Measurements from ENCODE around the gene SH3PXD2B. TPM values are rescaled to one million over a fixed set of nuclear protein-coding genes. Genes with fewer than 3 reads are reported as not detected.

SH3PXD2B gene
- total and polyA plus RNA-seq, 2 of the 13 experiments (the other 11 are each of a cell fraction or from before 2014, with no cell fraction given) = 3.4 to 4.6 TPM

DNA sequence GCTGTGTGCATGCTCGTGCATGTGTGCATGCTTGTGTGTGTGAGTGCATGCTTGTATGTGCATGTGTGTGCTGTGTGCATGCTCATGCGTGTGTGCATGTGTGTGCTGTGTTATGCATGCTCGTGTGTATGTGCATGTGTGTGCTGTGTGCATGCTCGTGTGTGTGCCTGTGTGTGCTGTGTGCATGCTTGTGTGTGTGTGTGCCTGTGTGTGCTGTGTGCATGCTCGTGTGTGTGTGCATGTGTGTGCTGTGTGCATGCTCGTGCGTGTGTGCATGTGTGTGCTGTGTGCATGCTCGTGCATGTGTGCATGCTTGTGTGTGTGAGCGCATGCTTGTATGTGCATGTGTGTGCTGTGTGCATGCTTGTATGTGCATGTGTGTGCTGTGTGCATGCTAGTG is 30.3 kb upstream of the SH3PXD2B start (continued):
- TF ChIP-seq ZFP37 (CRISPR knock-in tag; IDR thresholded peaks at IDR 0.05; ENCODE audit: borderline replicate concordance) = no peak
- no peak for TF ChIP-seq ZNF263 (CRISPR knock-in tag; IDR thresholded peaks at IDR 0.05)
- TF ChIP-seq, protein P1, sequence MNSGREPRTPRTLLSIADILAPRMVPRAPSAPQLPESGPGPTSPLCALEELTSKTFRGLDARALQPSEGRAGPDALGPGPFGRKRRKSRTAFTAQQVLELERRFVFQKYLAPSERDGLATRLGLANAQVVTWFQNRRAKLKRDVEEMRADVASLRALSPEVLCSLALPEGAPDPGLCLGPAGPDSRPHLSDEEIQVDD (CRISPR knock-in tag; IDR thresholded peaks at IDR 0.05; ENCODE audit: borderline replicate concordance) = no peak
- TF ChIP-seq, protein P2, sequence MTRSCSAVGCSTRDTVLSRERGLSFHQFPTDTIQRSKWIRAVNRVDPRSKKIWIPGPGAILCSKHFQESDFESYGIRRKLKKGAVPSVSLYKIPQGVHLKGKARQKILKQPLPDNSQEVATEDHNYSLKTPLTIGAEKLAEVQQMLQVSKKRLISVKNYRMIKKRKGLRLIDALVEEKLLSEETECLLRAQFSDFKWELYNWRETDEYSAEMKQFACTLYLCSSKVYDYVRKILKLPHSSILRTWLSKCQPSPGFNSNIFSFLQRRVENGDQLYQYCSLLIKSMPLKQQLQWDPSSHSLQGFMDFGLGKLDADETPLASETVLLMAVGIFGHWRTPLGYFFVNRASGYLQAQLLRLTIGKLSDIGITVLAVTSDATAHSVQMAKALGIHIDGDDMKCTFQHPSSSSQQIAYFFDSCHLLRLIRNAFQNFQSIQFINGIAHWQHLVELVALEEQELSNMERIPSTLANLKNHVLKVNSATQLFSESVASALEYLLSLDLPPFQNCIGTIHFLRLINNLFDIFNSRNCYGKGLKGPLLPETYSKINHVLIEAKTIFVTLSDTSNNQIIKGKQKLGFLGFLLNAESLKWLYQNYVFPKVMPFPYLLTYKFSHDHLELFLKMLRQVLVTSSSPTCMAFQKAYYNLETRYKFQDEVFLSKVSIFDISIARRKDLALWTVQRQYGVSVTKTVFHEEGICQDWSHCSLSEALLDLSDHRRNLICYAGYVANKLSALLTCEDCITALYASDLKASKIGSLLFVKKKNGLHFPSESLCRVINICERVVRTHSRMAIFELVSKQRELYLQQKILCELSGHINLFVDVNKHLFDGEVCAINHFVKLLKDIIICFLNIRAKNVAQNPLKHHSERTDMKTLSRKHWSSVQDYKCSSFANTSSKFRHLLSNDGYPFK (CRISPR knock-in tag; IDR thresholded peaks at IDR 0.05; ENCODE audit: borderline replicate concordance) = no peak
- TF ChIP-seq, protein P3, sequence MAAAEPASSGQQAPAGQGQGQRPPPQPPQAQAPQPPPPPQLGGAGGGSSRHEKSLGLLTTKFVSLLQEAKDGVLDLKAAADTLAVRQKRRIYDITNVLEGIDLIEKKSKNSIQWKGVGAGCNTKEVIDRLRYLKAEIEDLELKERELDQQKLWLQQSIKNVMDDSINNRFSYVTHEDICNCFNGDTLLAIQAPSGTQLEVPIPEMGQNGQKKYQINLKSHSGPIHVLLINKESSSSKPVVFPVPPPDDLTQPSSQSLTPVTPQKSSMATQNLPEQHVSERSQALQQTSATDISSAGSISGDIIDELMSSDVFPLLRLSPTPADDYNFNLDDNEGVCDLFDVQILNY (CRISPR knock-in tag; conservative IDR thresholded peaks at IDR 0.05) = no peak
- no peak for TF ChIP-seq ZNF232 (CRISPR knock-in tag; IDR thresholded peaks at IDR 0.05; ENCODE audit: borderline replicate concordance)
- TF ChIP-seq, protein P4, sequence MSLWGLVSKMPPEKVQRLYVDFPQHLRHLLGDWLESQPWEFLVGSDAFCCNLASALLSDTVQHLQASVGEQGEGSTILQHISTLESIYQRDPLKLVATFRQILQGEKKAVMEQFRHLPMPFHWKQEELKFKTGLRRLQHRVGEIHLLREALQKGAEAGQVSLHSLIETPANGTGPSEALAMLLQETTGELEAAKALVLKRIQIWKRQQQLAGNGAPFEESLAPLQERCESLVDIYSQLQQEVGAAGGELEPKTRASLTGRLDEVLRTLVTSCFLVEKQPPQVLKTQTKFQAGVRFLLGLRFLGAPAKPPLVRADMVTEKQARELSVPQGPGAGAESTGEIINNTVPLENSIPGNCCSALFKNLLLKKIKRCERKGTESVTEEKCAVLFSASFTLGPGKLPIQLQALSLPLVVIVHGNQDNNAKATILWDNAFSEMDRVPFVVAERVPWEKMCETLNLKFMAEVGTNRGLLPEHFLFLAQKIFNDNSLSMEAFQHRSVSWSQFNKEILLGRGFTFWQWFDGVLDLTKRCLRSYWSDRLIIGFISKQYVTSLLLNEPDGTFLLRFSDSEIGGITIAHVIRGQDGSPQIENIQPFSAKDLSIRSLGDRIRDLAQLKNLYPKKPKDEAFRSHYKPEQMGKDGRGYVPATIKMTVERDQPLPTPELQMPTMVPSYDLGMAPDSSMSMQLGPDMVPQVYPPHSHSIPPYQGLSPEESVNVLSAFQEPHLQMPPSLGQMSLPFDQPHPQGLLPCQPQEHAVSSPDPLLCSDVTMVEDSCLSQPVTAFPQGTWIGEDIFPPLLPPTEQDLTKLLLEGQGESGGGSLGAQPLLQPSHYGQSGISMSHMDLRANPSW (CRISPR knock-in tag; IDR thresholded peaks at IDR 0.05; ENCODE audit: borderline replicate concordance) = no peak
- TF ChIP-seq, protein P5, sequence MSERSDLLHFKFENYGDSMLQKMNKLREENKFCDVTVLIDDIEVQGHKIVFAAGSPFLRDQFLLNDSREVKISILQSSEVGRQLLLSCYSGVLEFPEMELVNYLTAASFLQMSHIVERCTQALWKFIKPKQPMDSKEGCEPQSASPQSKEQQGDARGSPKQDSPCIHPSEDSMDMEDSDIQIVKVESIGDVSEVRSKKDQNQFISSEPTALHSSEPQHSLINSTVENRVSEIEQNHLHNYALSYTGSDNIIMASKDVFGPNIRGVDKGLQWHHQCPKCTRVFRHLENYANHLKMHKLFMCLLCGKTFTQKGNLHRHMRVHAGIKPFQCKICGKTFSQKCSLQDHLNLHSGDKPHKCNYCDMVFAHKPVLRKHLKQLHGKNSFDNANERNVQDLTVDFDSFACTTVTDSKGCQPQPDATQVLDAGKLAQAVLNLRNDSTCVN (CRISPR knock-in tag; IDR thresholded peaks at IDR 0.05; ENCODE audit: borderline replicate concordance) = no peak
- TF ChIP-seq ZNF484 (CRISPR knock-in tag; IDR thresholded peaks at IDR 0.05; ENCODE audit: borderline replicate concordance, low read depth) = no peak
- TF ChIP-seq SOX13 (IDR thresholded peaks at IDR 0.05) = no peak
- TF ChIP-seq SOX13 (CRISPR knock-in tag; conservative IDR thresholded peaks at IDR 0.05 in 1 of 2, IDR thresholded peaks at IDR 0.05 in 1 of 2) = no peak
- TF ChIP-seq, protein P6, sequence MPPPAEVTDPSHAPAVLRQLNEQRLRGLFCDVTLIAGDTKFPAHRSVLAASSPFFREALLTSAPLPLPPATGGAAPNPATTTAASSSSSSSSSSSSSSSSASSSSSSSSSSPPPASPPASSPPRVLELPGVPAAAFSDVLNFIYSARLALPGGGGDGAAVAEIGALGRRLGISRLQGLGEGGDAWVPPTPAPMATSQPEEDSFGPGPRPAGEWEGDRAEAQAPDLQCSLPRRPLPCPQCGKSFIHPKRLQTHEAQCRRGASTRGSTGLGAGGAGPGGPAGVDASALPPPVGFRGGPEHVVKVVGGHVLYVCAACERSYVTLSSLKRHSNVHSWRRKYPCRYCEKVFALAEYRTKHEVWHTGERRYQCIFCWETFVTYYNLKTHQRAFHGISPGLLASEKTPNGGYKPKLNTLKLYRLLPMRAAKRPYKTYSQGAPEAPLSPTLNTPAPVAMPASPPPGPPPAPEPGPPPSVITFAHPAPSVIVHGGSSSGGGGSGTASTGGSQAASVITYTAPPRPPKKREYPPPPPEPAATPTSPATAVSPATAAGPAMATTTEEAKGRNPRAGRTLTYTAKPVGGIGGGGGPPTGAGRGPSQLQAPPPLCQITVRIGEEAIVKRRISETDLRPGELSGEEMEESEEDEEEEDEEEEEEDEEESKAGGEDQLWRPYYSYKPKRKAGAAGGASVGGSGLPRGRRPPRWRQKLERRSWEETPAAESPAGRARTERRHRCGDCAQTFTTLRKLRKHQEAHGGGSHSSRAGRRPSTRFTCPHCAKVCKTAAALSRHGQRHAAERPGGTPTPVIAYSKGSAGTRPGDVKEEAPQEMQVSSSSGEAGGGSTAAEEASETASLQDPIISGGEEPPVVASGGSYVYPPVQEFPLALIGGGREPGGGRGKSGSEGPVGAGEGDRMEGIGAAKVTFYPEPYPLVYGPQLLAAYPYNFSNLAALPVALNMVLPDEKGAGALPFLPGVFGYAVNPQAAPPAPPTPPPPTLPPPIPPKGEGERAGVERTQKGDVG (CRISPR knock-in tag; IDR thresholded peaks at IDR 0.05; ENCODE audit: borderline replicate concordance) = no peak
- no peak for TF ChIP-seq RFXANK (CRISPR knock-in tag; IDR thresholded peaks at IDR 0.05)
